Measurements from ENCODE around the gene HNRNPM.
"Not testable (repeated sequence)": the region's sequence is repeated elsewhere in the genome, so short reads cannot be mapped to it uniquely, and the experiment has no call there.

Gene HNRNPM

GRCh38 chr19:8513036-8513686 lies 68.4 kb downstream of the HNRNPM start:
- no peak for DNase-seq

GRCh38 chr19:8513687-8514504 lies 69.1 kb downstream of the HNRNPM start, which contains the start of gene ZNF414:
ZNF414 (minus strand) TSS chr19:8514167; CDS start chr19:8514046, 121 bp downstream.
- peak; percentile 97 for DNase-seq

- not testable (repeated sequence) for DNase-seq
Observed at GRCh38 chr19:8514505-8515009, 69.8 kb downstream of the HNRNPM start.

GRCh38 chr19:8515317-8515716 lies 70.5 kb downstream of the HNRNPM start:
- no peak for DNase-seq

- no peak for DNase-seq
Observed at GRCh38 chr19:8517551-8518442, 73.0 kb downstream of the HNRNPM start.

GRCh38 chr19:8518536-8518935 lies 73.8 kb downstream of the HNRNPM start:
- no peak for DNase-seq

- no peak for DNase-seq
Observed at GRCh38 chr19:8519388-8519787, 74.6 kb downstream of the HNRNPM start.

GRCh38 chr19:8525401-8525684 lies 80.6 kb downstream of the HNRNPM start:
- DNase-seq: no peak

- peak; percentile 92 for DNase-seq
Observed at GRCh38 chr19:8526345-8527091, 81.7 kb downstream of the HNRNPM start.

- no peak for DNase-seq
Observed at GRCh38 chr19:8528500-8528899, 83.7 kb downstream of the HNRNPM start.

GRCh38 chr19:8529369-8530006 lies 84.7 kb downstream of the HNRNPM start:
- DNase-seq: no peak

- DNase-seq: no peak
Observed at GRCh38 chr19:8530061-8530679, 85.4 kb downstream of the HNRNPM start.

GRCh38 chr19:8531470-8531869 lies 86.7 kb downstream of the HNRNPM start:
- DNase-seq: no peak

- no peak for DNase-seq
Observed at GRCh38 chr19:8532225-8532624, 87.5 kb downstream of the HNRNPM start.

- DNase-seq: no peak
Observed at GRCh38 chr19:8536282-8536681, 91.5 kb downstream of the HNRNPM start.

- DNase-seq: no peak
Observed at GRCh38 chr19:8537099-8537498, 92.3 kb downstream of the HNRNPM start.
